Activated T-helper 1 cell treated with Interleukin-2 at 50 U/mL for 16 hours (primary cell): ENCODE data around the gene ASAH2.
"Not testable (repeated sequence)": the region's sequence is repeated elsewhere in the genome, so short reads cannot be mapped to it uniquely, and the experiment has no call there.

Source experiments
- DNase-seq: peaks from one replicate; pipeline ENCODE4 v3.0.0-alpha.2; 2020; ENCODE audit warnings: low read depth

ASAH2 gene

GRCh38 chr10:50254479-50254878 lies 3.2 kb upstream of the ASAH2 start:
- DNase-seq = no peak

- no peak for DNase-seq
Observed at GRCh38 chr10:50250096-50250854, 1.0 kb downstream of the ASAH2 start.

DNA sequence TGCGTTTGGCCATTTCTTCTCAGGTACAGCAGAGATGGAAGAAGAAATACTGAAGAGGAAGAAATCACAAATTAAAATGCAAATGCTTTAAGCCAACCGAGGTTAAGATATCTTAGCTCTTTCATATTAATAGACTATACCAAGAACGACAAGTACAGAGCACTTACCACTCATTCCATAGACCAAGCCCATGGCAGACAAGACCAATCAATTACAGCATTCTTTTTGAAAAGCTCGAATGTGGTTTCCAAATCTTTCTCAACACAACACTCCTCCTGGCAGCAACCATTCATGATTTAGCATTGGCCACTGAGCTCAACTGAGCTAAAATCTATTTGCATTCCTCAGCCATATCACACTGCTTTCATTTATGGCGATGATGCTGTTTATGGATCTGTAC lies 2.7 kb downstream of the ASAH2 start:
- no peak for DNase-seq

DNA sequence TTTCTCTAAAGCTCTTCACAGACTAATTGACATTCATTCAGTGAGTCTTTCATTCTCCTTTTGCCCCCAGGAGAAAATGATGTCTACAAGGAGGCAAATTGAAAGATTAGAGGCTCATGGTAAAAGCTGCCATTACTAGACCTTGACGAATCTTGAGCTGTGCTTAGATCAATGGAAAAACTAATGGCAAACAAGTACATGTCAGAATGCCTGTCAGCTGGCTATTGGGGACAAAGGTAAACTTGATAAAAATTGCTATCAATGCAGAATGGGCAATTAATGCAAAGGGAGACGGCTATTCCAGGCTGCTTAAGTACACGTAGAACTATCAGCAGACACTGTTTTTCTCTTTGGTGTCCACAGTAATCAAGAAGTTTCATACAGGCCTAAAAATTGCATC lies 3.3 kb downstream of the ASAH2 start:
- no peak for DNase-seq

- DNase-seq = no peak
Observed at GRCh38 chr10:50244201-50244600, 7.1 kb downstream of the ASAH2 start.

DNA sequence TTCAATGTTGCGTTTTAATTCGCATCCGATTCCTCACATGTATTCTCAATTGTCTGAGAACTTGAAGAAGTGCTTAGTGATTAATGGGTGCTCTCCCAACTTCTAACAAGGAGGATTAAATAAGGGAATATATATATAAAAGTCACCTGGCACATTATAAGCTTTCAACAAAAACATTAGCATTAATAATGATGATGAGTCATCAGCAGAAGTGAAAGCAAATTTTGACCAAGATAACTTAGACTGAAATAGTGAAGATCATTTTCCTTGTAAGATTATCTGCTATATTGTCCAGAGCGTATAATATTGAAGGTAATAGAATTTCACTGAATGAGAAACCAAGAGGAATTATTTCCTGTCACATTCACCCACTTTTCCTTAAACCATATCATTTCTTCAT lies 8.5 kb downstream of the ASAH2 start:
- DNase-seq = no peak

GRCh38 chr10:50241478-50241877 lies 9.8 kb downstream of the ASAH2 start:
- not testable (repeated sequence) for DNase-seq

- no peak for DNase-seq
Observed at GRCh38 chr10:50234486-50234885, 16.8 kb downstream of the ASAH2 start.

- no peak for DNase-seq
Observed at GRCh38 chr10:50232261-50232639, 19.1 kb downstream of the ASAH2 start.

DNA sequence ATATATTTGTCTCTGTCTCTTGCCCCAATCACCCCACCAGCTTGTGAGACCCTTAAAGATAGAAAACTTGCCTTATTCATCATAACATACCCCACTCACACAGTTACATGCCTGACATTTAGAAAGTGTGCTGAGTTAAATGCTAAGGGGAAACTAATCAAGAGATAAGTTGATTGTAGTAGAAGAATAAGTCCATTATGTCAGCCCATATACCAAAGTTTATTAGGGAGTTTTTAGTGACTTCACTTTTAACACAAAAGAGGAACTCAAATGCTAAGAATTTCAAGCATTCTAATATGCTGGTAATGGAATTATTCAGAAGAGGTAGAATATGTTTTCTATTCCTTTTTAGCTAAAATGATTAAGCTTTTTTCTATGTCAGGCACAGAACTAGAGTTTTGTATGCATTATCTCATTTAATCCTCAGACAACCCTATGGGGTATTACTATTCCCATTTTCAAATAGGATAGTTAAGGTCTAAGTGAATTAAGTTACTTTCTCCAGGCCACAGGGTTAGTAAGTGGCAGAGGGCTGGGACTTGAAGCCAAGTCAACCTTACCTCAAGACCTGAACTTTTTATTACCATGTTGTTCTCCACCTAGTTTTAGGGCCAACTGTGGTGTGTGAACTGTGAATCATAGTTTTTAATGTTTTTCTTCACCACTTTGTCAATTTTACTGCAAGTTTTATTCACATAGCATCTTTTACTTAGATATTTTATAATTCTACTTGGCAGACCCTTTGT lies 19.6 kb downstream of the ASAH2 start:
- no peak for DNase-seq

DNA sequence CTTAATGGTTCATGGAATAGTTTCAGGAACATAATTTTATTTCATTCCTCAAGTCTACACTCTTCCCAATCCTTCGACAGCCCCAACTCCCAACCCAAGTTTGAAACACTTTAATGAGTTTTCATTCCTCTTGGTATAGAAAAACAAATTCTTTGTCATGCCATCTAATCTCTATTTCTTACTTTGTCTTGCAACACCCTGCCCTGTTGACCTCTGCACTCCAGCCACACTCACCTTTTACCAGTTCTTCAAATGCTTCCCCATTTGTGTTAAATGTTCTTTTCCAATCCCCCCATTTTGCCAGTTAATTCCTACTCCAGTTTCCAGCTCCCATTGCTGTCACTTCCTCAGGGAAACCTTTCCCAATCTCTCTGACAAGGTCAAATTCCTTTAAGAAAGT lies 21.9 kb downstream of the ASAH2 start:
- DNase-seq = no peak

DNA sequence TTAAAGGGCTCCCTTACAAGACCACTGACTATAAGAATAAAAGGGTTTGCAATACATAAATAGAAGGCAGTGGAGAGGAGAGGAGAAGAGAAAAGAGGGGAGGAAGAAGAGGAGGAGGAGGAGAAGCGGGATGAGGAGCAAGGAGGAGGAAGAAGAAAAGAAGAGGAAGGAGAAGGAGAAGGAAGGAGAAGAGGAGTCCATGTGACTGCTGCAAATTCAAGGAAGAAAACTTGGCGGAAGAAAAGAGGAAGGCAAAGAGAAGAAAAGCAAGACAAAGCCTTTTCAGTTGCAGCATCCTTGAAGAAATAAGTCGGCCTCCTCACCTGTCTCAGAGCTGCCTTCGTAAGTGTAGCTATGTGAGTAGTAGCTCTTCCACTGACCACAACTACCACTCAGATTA lies 22.6 kb downstream of the ASAH2 start:
- DNase-seq = no peak

GRCh38 chr10:50226610-50227009 lies 24.7 kb downstream of the ASAH2 start:
- DNase-seq = no peak

DNA sequence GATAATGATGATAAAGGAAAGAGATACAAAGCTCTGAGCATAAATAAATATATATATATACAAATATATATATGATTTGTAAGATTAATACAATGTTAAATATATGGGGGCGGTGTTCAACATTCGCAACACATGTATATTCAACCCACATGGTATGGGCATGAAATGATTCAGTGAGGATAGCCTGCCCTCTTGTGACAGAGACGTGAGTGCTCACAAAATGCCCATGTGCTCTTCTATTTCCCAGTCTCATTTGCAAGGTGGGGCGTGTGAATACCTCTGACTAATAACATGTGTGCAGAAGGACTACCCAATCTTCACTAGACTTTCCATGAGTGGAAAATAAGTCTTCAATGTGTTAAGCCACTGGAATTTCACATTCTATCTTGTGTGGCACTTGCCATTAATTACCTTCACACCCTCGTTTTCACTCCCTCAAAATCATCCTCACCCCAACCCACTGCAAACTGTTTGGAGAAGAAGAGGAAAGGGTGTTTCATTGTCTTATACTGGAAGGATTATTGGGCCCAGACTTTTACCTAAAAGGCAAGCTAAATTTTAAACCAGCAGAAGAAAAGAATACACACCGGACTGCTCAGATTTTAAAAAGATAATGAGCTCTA lies 26.9 kb downstream of the ASAH2 start:
- DNase-seq = no peak

- no peak for DNase-seq
Observed at GRCh38 chr10:50222199-50222598, 29.1 kb downstream of the ASAH2 start.

DNA sequence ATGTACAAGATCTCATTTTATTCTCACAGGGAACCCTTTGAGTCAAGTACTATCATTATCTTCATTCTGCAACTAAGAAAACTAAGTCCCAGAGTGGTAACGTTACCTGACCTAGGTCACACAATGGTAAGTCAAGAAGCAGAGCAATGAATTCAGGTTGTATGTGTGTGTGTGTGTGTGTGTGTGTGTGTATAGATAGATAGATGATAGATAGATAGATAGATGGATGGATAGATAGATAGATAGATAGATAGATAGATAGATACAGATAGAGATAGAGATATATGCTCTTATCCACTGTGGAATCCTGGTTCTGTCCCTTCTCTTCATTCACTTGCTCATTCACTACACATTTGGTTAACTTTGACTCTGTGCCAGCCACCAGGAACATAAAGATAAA lies 29.8 kb downstream of the ASAH2 start:
- DNase-seq = no peak

DNA sequence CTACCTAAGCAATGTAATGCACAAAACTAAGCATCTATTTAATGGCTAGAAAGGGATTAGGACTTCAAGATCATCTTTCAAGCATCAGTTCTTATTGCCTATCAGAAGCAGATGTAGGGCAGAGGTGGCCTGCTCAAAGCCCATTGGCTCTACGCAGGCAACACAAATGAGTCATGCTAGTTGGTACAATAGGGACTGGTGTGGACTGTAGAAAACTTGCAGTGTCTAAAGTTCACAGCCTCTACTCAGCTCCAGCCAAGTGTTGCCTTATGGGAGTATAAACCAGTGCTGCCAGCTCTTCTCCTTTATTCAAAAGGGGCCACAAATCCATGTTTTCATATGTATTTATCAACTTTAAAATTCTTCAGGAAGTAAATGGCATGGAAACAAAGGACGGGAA lies 31.7 kb downstream of the ASAH2 start:
- no peak for DNase-seq

GRCh38 chr10:50219200-50219599 lies 32.1 kb downstream of the ASAH2 start:
- DNase-seq = no peak

DNA sequence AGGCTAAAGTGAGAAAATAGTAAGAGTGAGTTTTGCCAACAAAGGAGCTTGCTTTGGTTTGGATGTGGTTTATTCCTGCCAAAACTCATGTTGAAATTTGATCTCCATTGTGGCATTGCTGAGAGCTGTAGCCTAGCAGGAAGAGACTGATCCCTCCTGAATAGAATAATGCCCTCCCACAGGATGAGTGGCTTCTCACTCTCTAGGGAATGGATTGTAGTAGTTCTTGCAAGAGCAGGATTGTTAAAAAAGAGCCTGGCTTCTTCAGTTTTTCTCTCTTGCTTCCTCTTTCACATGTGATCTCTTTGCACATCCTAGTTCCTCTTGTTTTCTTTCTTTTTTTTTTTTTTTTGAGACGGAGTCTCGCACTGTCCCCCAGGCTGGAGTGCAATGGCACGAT lies 34.4 kb downstream of the ASAH2 start:
- no peak for DNase-seq

GRCh38 chr10:50216418-50216817 lies 34.9 kb downstream of the ASAH2 start:
- no peak for DNase-seq

- no peak for DNase-seq
Observed at GRCh38 chr10:50211670-50212069, 39.6 kb downstream of the ASAH2 start.

DNA sequence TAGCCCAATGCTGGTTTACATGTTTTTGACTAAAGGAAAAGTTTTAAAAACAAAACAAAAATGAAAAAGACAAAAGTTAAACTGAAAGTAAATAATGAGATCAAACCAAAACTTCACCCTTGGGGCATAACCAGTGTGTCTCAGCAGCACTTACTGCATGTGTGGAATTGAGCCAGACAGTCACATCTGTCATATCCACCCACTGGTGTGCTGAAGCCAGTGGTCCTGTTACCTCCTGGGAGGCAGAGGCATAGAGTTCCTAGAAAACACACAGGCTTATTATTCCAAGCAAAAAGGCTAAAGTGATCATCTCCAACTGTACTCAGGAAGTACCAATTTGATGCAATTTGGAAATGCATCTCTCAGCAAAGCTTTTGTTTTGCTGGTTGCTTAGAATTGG lies 40.4 kb downstream of the ASAH2 start:
- no peak for DNase-seq
